Measurements from ENCODE around the gene PRMT3. TPM values are rescaled to one million over a fixed set of nuclear protein-coding genes. Genes with fewer than 3 reads are reported as not detected.

The PRMT3 gene
- polyA plus RNA-seq, 1 donor (not counting 4 experiments of a cell fraction or from before 2014, with no cell fraction given) = 29.4 TPM

- TF ChIP-seq EZH2 (IDR thresholded peaks at IDR 0.05; ENCODE audit: low read length) (no peak), CTCF (optimal IDR thresholded peaks at IDR 0.05 in 1 of 3, IDR thresholded peaks at IDR 0.05 in 1 of 3, conservative IDR thresholded peaks at IDR 0.05 in 1 of 3; ENCODE audit: extremely low read depth in 1 of 3, insufficient read depth in 2 of 3, low read length in 3 of 3) (no peak)
- Histone ChIP-seq H2AFZ (ENCODE audit: control insufficient read depth, low read length) (no peak overlapping the region), H3K9ac (ENCODE audit: control insufficient read depth, extremely low read depth, insufficient read depth, low read length) (no peak overlapping the region), H3K4me3 (ENCODE audit: control insufficient read depth in 2 of 3, extremely low read depth in 1 of 3, insufficient read depth in 2 of 3, low read depth in 1 of 3, low read length in 3 of 3) (no peak overlapping the region), H4K20me1 (ENCODE audit: control insufficient read depth, extremely low read depth, insufficient read depth, low read length) (no peaks in the 10 kb centered on the region), H3K79me2 (ENCODE audit: control insufficient read depth, insufficient read depth, low read length) (no peaks in the 10 kb centered on the region), H3K27me3 (ENCODE audit: control insufficient read depth, extremely low read depth, insufficient read depth, low read length) (no peaks in the 10 kb centered on the region), H3K9me1 (ENCODE audit: control insufficient read depth, extremely low read depth, insufficient read depth, low read length) (no peaks in the 10 kb centered on the region), H3K36me3 (ENCODE audit: control insufficient read depth in 2 of 2, extremely low read depth in 1 of 2, insufficient read depth in 2 of 2, low read length in 2 of 2) (peaks cover 0 to 3% of the 10 kb centered on the region in 2 experiments), H3K4me2 (ENCODE audit: control insufficient read depth, extremely low read depth, insufficient read depth, low read depth, low read length) (no peak overlapping the region), H3K27ac (ENCODE audit: control insufficient read depth, insufficient read depth, low read length) (no peak overlapping the region), H3K9me3 (ENCODE audit: control insufficient read depth, low read depth, low read length) (no peaks in the 10 kb centered on the region), H3K4me1 (ENCODE audit: control insufficient read depth, extremely low read depth, insufficient read depth, low read length) (no peaks in the 10 kb centered on the region)
- dilution Hi-C loops (cut with MboI; ENCODE audit: extremely low pct_ligation_motif_present, low sequenced_read_pairs) = loop anchor here (25.0 kb wide), 1 partner anchor 110 kb away; no protein-coding TSS in a partner anchor
- FAIRE-seq (no peak), DNase-seq (ENCODE audit: low read depth, low spot score) (no peak)
Observed at GRCh38 chr11:20501971-20502370, 114.5 kb downstream of the PRMT3 start.

- peaks cover 0 to 2% of the 10 kb centered on the region in 2 experiments for H3K36me3 ChIP-seq (ENCODE audit: control insufficient read depth in 2 of 2, extremely low read depth in 1 of 2, insufficient read depth in 2 of 2, low read length in 2 of 2)
- no peaks in the 10 kb centered on the region for H3K9me3 ChIP-seq (ENCODE audit: control insufficient read depth, low read depth, low read length)
- dilution Hi-C loops (cut with MboI; ENCODE audit: extremely low pct_ligation_motif_present, low sequenced_read_pairs) = loop anchor here (25.0 kb wide), 1 partner anchor 100 kb away; no protein-coding TSS in a partner anchor
- H3K27me3 ChIP-seq (ENCODE audit: control insufficient read depth, extremely low read depth, insufficient read depth, low read length) = no peaks in the 10 kb centered on the region
- no peak for FAIRE-seq
- no peak overlapping the region for H3K9ac ChIP-seq (ENCODE audit: control insufficient read depth, extremely low read depth, insufficient read depth, low read length)
- H3K4me2 ChIP-seq (ENCODE audit: control insufficient read depth, extremely low read depth, insufficient read depth, low read depth, low read length) = no peak overlapping the region
- H3K9me1 ChIP-seq (ENCODE audit: control insufficient read depth, extremely low read depth, insufficient read depth, low read length) = no peaks in the 10 kb centered on the region
- no peaks in the 10 kb centered on the region for H4K20me1 ChIP-seq (ENCODE audit: control insufficient read depth, extremely low read depth, insufficient read depth, low read length)
- no peak for DNase-seq (ENCODE audit: low read depth, low spot score)
- H2AFZ ChIP-seq (ENCODE audit: control insufficient read depth, low read length) = no peak overlapping the region
- no peaks in the 10 kb centered on the region for H3K79me2 ChIP-seq (ENCODE audit: control insufficient read depth, insufficient read depth, low read length)
- no peak overlapping the region for H3K4me3 ChIP-seq (ENCODE audit: control insufficient read depth in 2 of 3, extremely low read depth in 1 of 3, insufficient read depth in 2 of 3, low read depth in 1 of 3, low read length in 3 of 3)
- H3K27ac ChIP-seq (ENCODE audit: control insufficient read depth, insufficient read depth, low read length) = no peak overlapping the region
- no peak for TF ChIP-seq EZH2 (IDR thresholded peaks at IDR 0.05; ENCODE audit: low read length)
- no peak for TF ChIP-seq CTCF (optimal IDR thresholded peaks at IDR 0.05 in 1 of 3, IDR thresholded peaks at IDR 0.05 in 1 of 3, conservative IDR thresholded peaks at IDR 0.05 in 1 of 3; ENCODE audit: extremely low read depth in 1 of 3, insufficient read depth in 2 of 3, low read length in 3 of 3)
- H3K4me1 ChIP-seq (ENCODE audit: control insufficient read depth, extremely low read depth, insufficient read depth, low read length) = no peaks in the 10 kb centered on the region
Observed at GRCh38 chr11:20511982-20512381, 124.5 kb downstream of the PRMT3 start.
